AG04449 (cell line): ENCODE data around the gene NOP14.

Experiments used
- CTCF ChIA-PET: fragments of 350-600 bp; formaldehyde crosslinking; extraction: SDS; loops from one replicate; lab custom pipeline; 2021; ENCODE audit warnings: antibody characterized with exemption; lab: Yijun Ruan, JAX
- POLR2A ChIA-PET: fragments of 400-600, 350-600 bp; formaldehyde crosslinking; extraction: SDS; loops from one replicate; lab custom pipeline; 2020; ENCODE audit warnings: antibody characterized with exemption, inconsistent platforms; lab: Yijun Ruan, JAX
- DNase-seq: peaks from one replicate; pipeline ENCODE4 v3.0.0-alpha.2; 2010; ENCODE audit warnings: low read depth, low spot score
- H3K4me3 ChIP-seq: 2 replicates; pipeline ENCODE4 v1.5.1; 2011; ENCODE audit warnings: low read depth, mild to moderate bottlenecking, control low read depth, low read length
- TF ChIP-seq, protein P1 (sequence below): IDR thresholded peaks from one replicate; pipeline ENCODE4 v1.5.1; 2011; ENCODE audit warnings: mild to moderate bottlenecking, moderate library complexity, low read length, control low read depth, inconsistent platforms; ENCODE audit not compliant: insufficient read depth; ENCODE audit errors: missing control alignments

Gene NOP14

DNA sequence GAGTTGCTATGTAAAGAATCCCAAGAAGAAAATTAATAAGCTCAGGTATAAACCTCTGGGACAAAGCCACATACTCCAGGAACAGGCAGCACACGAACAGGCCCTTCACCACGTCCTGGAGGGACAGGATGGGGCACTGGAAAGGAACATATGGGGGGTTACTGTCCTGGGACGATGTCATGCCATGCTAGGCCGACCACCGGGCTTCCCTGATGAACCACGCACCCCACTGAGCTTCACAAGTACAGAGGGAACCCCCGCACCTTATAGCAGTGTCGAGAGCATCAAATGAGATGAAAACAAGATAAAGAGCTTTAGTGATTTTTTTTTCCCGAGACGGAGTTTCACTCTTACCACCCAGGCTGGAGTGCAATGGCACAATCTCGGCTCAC lies 19.1 kb downstream of the NOP14 start:
- ChIA-PET CTCF (interaction anchor here (1.0 to 2.2 kb wide), 3 partner anchors 10 to 181 kb away, joined by 3 to 8 read pairs (median 5); no protein-coding TSS in a partner anchor), POLR2A (no interaction called here)
- H3K4me3 ChIP-seq, result no peak overlapping the region
- TF ChIP-seq, protein P1, sequence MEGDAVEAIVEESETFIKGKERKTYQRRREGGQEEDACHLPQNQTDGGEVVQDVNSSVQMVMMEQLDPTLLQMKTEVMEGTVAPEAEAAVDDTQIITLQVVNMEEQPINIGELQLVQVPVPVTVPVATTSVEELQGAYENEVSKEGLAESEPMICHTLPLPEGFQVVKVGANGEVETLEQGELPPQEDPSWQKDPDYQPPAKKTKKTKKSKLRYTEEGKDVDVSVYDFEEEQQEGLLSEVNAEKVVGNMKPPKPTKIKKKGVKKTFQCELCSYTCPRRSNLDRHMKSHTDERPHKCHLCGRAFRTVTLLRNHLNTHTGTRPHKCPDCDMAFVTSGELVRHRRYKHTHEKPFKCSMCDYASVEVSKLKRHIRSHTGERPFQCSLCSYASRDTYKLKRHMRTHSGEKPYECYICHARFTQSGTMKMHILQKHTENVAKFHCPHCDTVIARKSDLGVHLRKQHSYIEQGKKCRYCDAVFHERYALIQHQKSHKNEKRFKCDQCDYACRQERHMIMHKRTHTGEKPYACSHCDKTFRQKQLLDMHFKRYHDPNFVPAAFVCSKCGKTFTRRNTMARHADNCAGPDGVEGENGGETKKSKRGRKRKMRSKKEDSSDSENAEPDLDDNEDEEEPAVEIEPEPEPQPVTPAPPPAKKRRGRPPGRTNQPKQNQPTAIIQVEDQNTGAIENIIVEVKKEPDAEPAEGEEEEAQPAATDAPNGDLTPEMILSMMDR, result no peak
- DNase-seq, result no peak

GRCh38 chr4:2943364-2944090 lies 19.7 kb downstream of the NOP14 start:
- POLR2A ChIA-PET, result interaction anchor here (1.0 kb wide), 1 partner anchor 187 kb away, joined by 3 read pairs; the partner anchor contains the start of gene TNIP2
- no peak overlapping the region for H3K4me3 ChIP-seq
- CTCF ChIA-PET, result interaction anchor here (1.0 to 2.2 kb wide), 3 partner anchors 11 to 181 kb away, joined by 3 to 8 read pairs (median 5); no protein-coding TSS in a partner anchor
- DNase-seq, result no peak
- TF ChIP-seq, protein P1, result no peak

DNA sequence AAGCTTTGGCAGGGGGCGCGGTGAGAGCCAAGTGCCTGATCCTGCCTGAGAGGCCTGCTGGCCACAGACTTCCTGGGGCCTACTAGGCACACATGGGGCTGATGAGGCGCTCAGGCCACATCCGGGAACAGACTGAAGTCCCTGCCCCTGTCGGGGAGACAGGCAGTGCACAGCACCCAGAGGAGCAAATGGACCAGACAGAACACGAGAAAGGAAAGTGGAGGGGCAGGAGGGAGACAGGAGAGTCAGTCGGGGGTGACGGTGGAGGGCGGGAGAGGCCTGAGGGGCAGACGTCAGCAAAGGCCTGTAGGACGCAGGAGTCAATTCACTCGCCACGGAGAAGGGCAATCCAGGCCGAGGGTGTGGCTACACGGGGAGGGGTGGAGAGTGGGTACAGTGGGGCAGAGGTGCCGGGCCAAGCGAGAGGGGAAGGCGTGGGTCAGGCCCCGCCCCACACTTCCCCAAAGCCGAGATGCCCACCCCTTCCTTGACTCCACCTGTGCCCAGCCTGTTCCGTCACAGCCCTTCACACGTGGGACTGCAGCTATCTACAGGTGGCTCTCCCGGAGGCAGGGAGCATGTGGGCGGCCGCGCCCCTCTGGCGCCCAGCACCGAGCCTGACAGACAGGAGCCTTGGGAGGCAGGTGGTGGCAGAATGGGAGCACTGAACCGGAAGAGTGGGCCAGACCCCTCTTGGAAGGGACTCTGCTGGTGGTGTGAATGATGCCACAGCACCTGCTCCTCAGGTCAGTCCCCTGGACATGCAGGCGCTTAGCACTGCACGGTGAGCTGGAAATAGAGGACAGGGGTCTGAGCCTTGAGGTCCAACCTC lies 20.5 kb downstream of the NOP14 start:
- TF ChIP-seq, protein P1, result no peak
- H3K4me3 ChIP-seq, result no peak overlapping the region
- no peak for DNase-seq
- POLR2A ChIA-PET, result interaction anchor here (1.0 kb wide), 1 partner anchor 186 kb away, joined by 3 read pairs; the partner anchor contains the start of gene TNIP2
- CTCF ChIA-PET, result interaction anchor here (1.8 kb wide), 1 partner anchor 13 kb away, joined by 5 read pairs; no protein-coding TSS in a partner anchor

- no peak for DNase-seq
- TF ChIP-seq, protein P1, result no peak
- no peak overlapping the region for H3K4me3 ChIP-seq
- ChIA-PET POLR2A (no interaction called here), CTCF (interaction anchor here (1.1 kb wide), 1 partner anchor 178 kb away, joined by 4 read pairs; no protein-coding TSS in a partner anchor)
Measured at GRCh38 chr4:2942037-2942531, 21.1 kb downstream of the NOP14 start.

GRCh38 chr4:2941138-2942036 lies 21.8 kb downstream of the NOP14 start:
- DNase-seq, result no peak
- POLR2A ChIA-PET, result no interaction called here
- TF ChIP-seq, protein P1, result no peak
- CTCF ChIA-PET, result interaction anchor here (1.1 kb wide), 1 partner anchor 177 kb away, joined by 4 read pairs; no protein-coding TSS in a partner anchor
- no peak overlapping the region for H3K4me3 ChIP-seq
